Hematopoietic multipotent progenitor cell treated with erythropoietin and hydrocortisone succinate and interleukin-3 and kit ligand, for 15 days (in vitro differentiated cells): ENCODE data around the gene SPEF1.

Experiments used
- DNase-seq: peaks from one replicate; pipeline ENCODE4 v3.0.0-alpha.2; 2015; ENCODE audit warnings: low spot score

SPEF1 gene

GRCh38 chr20:3729811-3730540 lies 51.3 kb downstream of the SPEF1 start:
- DNase-seq: no peak

- no peak for DNase-seq
Measured at GRCh38 chr20:3729378-3729777, 51.9 kb downstream of the SPEF1 start.

GRCh38 chr20:3728876-3729275 lies 52.4 kb downstream of the SPEF1 start:
- no peak for DNase-seq

DNA sequence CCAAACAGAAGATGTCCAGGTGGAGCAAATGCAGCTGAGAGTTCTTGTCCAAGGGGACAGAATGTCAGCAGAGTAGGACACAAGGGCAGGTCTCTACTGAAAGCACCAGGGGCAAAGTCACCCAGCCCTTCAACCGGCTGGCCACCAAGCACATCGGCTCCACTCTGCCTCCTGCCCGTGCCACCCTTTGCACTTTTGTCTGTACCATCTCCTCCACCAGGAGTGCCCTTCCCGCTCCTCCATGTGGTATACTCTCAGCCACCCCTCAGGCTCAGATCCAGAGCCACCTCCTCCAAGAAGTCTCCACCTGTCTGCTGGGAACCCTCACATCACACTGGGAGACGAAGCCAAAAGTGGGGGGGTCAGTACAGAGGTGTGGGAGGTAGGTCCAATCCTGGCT lies 52.9 kb downstream of the SPEF1 start:
- DNase-seq: no peak
